Fibroblast of pulmonary artery (primary cell): Measurements from ENCODE around the gene AGTRAP.

ENCODE experiments used
- DNase-seq: peaks from one replicate; pipeline ENCODE4 v3.0.0-alpha.2; 2010; ENCODE audit warnings: low read depth
- H3K4me3 ChIP-seq: replicated peaks from 2 replicates; pipeline ENCODE4 v1.5.1; 2011; ENCODE audit warnings: low read depth, mild to moderate bottlenecking, control low read depth, low read length, moderate library complexity
- CTCF ChIP-seq: IDR thresholded peaks from 2 replicates; pipeline ENCODE4 v1.5.1; 2011; ENCODE audit warnings: mild to moderate bottlenecking, control low read depth, low read length, inconsistent platforms; ENCODE audit errors: missing control alignments

Gene AGTRAP

DNA sequence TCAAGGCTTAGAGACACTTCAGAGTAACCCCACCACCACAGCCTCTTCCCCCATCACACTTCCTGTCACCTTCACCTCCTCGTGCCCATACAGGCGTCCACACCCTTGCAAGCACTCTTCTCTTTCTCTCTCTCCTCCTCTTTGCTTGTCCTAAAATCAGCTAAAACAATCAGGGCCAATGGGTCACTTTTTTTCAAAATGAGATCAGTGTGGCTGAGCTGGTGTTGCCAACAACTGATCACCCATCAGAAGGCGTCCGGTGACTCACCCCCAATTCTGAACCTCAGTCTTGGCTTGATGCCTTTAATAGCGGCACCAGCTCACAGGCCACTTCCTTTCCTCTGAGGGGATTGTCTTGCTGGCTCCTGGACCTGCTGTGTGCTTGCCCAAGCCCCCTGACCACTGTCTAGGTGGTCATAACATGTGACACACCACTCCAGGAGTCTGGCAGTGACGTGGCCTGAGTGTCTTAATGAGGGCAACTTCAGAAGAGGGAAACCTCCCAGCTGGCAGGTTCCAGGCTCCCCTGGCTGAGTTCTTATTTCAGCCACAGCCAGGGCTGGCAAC, 42.8 kb upstream of the AGTRAP start:
- no peak for TF ChIP-seq CTCF
- H3K4me3 ChIP-seq = no peak overlapping the region
- peak; percentile 62 for DNase-seq

DNA sequence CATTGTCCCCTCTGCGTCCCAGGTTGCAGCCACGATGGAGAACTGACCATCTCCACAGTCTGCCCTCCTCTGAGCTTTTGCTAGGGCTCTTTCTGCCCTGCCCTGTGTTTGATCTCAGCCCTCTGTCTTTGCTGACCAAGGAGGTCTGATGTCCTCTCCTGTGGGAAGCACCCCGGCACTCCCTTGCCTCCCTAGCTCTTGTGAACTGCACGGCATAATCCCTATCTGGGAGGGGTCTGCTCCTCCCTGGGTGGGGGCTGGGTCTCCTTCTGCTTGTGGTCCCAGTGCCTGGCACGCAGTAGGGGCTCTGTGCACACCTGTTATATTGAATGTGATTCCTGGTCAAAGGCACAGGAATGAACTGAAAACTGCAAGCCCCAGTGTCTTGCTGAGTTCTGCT, 42.0 kb upstream of the AGTRAP start:
- H3K4me3 ChIP-seq = no peak overlapping the region

DNA sequence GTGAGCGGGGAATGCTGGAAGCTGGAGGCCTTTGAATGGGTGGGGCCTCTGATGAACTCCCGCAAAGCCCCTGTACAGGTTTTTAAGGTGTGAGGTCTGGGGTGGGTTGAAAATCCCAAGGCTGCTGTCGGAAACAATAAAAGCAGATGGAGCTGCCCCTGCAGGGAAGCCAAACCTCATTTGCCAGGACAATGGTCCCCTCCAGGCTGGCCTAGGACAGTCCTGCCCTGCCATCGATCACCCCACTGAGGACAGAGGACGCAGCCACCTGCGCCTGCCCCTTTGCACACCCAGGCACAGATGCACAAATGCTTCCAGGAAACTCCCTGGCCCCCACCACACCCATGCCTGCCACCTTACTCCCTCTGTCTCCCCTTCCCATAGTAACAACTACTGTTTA, 40.1 kb upstream of the AGTRAP start:
- no peak overlapping the region for H3K4me3 ChIP-seq
- no peak for TF ChIP-seq CTCF
- no peak for DNase-seq

More for the DNA sequence above, 42.0 kb upstream of the AGTRAP start:
- DNase-seq = no peak
- TF ChIP-seq CTCF = no peak

GRCh38 chr1:11697188-11697892, 38.6 kb upstream of the AGTRAP start:
- no peak for DNase-seq
- TF ChIP-seq CTCF = no peak
- no peak overlapping the region for H3K4me3 ChIP-seq

- H3K4me3 ChIP-seq = no peak overlapping the region
- no peak for TF ChIP-seq CTCF
- no peak for DNase-seq
Measured at GRCh38 chr1:11697893-11698210, 38.1 kb upstream of the AGTRAP start.

DNA sequence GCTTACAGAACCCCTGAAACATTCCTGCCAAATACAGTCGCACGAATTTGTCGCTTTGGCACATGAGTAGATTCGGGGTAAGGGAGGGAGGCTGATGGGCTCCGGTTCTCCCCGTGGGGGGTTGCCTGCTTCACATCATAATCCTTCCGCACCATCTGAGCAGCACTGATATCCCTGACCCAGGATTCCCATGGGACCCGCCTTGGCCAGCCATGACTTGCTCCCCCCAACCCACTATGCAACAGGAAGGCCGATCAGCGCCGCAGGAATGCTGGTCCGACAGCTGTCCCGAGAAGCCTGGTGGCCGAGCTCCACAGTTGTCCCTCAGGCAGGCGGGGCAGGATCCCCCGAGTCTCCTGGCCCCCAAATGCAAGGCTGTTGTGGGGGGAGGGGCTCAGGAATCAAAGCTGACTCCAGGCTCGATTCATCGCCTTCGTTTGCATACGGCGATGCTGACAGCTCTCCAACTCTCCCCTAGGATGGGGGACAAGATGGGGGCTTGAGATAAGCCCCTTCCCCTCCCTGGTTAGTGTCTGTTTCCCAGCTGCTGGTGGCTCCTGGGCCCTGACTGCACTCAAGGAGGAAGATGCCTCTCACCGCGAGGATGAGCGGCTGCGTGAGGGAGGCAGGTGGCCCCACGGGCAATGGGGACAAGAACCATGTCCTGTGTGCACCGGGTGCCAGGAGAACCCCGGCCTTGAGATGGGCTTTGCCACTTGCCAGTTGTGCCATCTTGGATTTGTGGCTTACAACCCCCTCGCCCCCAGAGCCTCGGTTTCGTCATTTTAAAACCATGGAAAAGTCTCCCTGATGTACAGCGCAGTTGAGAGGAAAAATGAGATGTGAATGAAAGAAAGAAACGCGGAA, 35.1 kb upstream of the AGTRAP start:
- H3K4me3 ChIP-seq = no peak overlapping the region
- no peak for TF ChIP-seq CTCF
- DNase-seq = no peak
